CD1c-positive myeloid dendritic cell (primary cell): ENCODE data around the gene KIF3A.

Experiments used
- DNase-seq: peaks from one replicate; pipeline ENCODE4 v3.0.0-alpha.2; 2016; ENCODE audit errors: extremely low spot score

The KIF3A gene

GRCh38 chr5:132663771-132664695, 73.3 kb downstream of the KIF3A start:
- no peak for DNase-seq

- no peak for DNase-seq
These were observed 74.2 kb downstream of the KIF3A start for GRCh38 chr5:132662925-132663770.

DNA sequence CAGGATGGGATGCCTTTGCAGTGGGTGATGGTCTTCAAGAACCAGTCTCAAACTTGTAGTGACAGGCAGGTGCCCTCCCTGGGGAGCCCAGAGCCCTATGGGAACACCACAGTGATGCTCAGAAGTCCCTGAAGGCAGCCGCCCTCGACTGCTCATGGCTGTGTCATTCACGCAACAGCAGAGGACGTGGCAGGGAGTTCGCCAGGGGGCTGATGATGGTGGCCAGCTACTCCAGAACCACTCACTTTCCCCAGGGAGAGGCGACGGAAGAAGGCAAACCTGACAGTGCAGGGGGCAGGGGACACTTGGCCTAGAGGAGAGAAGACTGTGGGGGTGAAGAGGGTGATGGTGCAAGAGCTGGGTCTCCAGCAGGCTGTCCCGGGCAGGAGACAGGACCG, 75.3 kb downstream of the KIF3A start:
- DNase-seq = no peak

DNA sequence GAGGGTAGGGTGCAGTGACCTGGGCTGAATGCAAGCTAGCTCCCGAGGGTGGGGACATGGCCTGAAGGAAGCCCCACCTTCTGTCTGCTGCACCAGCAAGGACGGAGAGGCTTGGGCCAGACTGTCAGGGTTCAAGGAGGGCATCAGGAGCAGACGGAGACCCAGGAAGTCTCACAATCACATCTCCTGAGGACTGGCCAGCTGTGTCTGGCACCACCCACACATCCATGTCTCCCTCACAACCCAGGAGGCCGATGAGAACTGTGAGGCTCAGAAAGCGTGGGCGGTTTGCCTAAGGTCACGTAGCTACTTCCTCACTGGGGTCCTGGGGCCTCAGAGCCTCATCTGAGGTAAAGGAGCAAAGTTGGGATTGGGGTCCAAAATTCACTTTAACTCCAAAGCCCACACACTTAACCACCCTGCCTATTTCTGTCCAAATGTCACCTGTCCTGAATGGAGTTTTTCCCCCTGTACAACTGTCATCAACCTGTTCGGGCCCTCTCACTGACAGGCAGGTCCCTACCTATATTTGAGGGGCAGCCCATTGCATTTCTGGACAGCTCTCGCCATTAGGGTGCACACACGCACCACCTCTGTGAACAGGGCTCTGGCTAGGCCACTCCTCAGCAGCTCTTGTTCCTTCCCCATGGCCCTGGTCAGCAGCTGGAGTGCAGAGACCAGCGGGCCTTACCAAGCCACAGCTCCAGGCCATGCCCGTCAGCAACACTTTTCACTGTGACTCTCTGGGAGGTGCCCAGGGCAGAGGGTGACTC, 75.9 kb downstream of the KIF3A start:
- peak; percentile 42 for DNase-seq

GRCh38 chr5:132659598-132660493, 77.5 kb downstream of the KIF3A start:
- no peak for DNase-seq

GRCh38 chr5:132658381-132659302, 78.7 kb downstream of the KIF3A start:
- no peak for DNase-seq

DNA sequence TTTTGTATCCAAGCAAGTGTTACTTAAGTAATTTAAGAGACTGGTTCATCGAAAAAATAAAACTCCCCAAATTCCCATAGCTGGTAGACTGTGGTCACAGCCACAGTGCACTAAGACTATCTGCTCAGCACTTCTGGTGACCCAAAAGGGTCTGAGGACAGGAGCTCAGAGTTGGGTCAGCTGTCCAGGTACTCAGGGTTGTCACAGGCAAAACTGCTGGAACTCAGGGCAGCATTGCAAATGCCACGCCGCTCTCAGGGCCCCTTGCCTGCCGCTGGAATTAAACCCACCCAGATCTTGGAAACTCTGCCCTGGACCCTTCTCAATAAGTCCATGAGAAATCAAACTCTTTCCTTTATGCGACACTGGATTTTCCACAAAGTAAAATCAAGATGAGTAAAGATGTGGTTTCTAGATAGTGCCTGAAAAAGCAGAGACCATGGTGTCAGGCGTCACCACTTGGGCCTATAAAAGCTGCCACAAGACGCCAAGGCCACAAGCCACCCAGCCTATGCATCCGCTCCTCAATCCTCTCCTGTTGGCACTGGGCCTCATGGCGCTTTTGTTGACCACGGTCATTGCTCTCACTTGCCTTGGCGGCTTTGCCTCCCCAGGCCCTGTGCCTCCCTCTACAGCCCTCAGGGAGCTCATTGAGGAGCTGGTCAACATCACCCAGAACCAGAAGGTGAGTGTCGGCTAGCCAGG, 79.5 kb downstream of the KIF3A start, which contains the start of gene IL13:
IL13 (plus strand) TSS at position 498 of the 705 bp plus-strand sequence; CDS start at position 512, 14 bp downstream.
- no peak for DNase-seq

GRCh38 chr5:132656774-132657355, 80.5 kb downstream of the KIF3A start:
- no peak for DNase-seq

- DNase-seq = peak; percentile 11
These were observed 81.2 kb downstream of the KIF3A start for GRCh38 chr5:132655821-132656773.

GRCh38 chr5:132653716-132654115, 83.6 kb downstream of the KIF3A start:
- no peak for DNase-seq

- DNase-seq = no peak
These were observed 85.4 kb downstream of the KIF3A start for GRCh38 chr5:132651838-132652469.

- no peak for DNase-seq
These were observed 89.0 kb downstream of the KIF3A start for GRCh38 chr5:132648355-132648754.

GRCh38 chr5:132647473-132647872, 89.9 kb downstream of the KIF3A start:
- no peak for DNase-seq

GRCh38 chr5:132646583-132647266, 90.6 kb downstream of the KIF3A start:
- no peak for DNase-seq

DNA sequence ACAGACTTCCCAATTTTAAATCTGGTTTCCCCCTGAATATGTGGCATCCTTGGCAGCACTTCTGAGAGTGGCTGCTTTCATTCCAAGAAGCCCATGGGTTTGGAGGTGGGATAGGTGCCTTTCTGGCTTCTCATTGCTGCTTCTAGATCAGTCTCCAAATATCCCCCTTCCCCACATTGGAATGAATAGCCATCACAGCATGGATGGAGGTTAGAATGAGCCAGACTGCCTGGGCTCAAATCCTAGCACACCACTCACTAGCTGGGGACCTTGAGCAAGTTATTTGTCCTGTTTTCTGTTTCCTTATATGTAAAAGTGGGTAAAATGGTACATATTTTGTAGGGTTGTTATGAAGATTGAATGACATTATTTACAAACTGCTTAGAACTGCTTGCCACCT, 93.2 kb downstream of the KIF3A start:
- no peak for DNase-seq
